Small intestine (tissue), 7 donors: ENCODE results near the gene MAS1L. TPM values are rescaled to one million over a fixed set of nuclear protein-coding genes. Genes with fewer than 3 reads are reported as not detected.

Experiments used
- DNase-seq, 2 donors: peaks; one replicate each; pipeline versions ENCODE4 v3.0.0 to v3.0.0-alpha.2; 2013
- FAIRE-seq: peaks from 2 replicates; lab custom pipeline; 2012; peaks lifted over from hg19 to GRCh38; lab: Jason Lieb, UNC
- H3K27ac ChIP-seq, 3 donors: one replicate each; pipeline ENCODE4 v1.5.1; 2013; ENCODE audit warnings: low read length in 2 of 3, mild to moderate bottlenecking in 2 of 3, control low read depth in 1 of 3, inconsistent platforms in 1 of 3, low read depth in 1 of 3, moderate library complexity in 1 of 3
- H3K27me3 ChIP-seq, 3 donors: one replicate each; pipeline ENCODE4 v1.6.1; 2013; ENCODE audit warnings: low read length in 3 of 3, inconsistent platforms in 1 of 3; ENCODE audit not compliant: control insufficient read depth in 3 of 3, insufficient read depth in 3 of 3
- H3K36me3 ChIP-seq, 3 donors: one replicate each; pipeline ENCODE4 v1.6.1; 2013; ENCODE audit warnings: low read length in 3 of 3, inconsistent platforms in 1 of 3, low read depth in 1 of 3, mild to moderate bottlenecking in 1 of 3, moderate library complexity in 1 of 3; ENCODE audit not compliant: control insufficient read depth in 3 of 3, insufficient read depth in 2 of 3
- H3K4me1 ChIP-seq, 3 donors: one replicate each; pipeline ENCODE4 v1.6.1; 2013; ENCODE audit warnings: low read length in 2 of 3, inconsistent platforms in 1 of 3, low read depth in 1 of 3, mild to moderate bottlenecking in 1 of 3, moderate library complexity in 1 of 3; ENCODE audit not compliant: control insufficient read depth in 3 of 3, insufficient read depth in 2 of 3
- H3K4me3 ChIP-seq, 3 donors: one replicate each; pipeline ENCODE4 v1.5.1; 2013; ENCODE audit warnings: low read length in 3 of 3, control low read depth in 1 of 3, inconsistent platforms in 1 of 3, low read depth in 1 of 3, mild to moderate bottlenecking in 1 of 3, moderate library complexity in 1 of 3
- H3K9me3 ChIP-seq, 2 donors: one replicate each; pipeline ENCODE4 v1.6.1; 2013; ENCODE audit warnings: low read depth in 1 of 2, low read length in 1 of 2; ENCODE audit not compliant: control insufficient read depth in 2 of 2, insufficient read depth in 1 of 2
- WGBS, 3 donors: extraction: QIAGEN DNeasy Blood & Tissue Kit; methylation state at CpG; one replicate each; pipeline ENCODE4 v1.1.7; 2013; 5-methylcytosine and 5-hydroxymethylcytosine counted together
- polyA plus RNA-seq, 4 donors: library from polyadenylated mRNA; stranded (reverse) in 3 of 4; unstranded in 1 of 4; fragments of 200-250 nt in 3 of 4; fragments of 120-200 nt in 1 of 4; gene quantifications; one replicate each; pipeline versions ENCODE4 v1.2.1 to v1.2.3, GENCODE V29; 2013
- donor health status: healthy with polysubstance abuse.
- donor health status: control.
- donor health status: control.
- donor health status: Bipolar disorder and iron deficiency.
- donor health status: healthy.

The MAS1L gene
- polyA plus RNA-seq, 4 donors: not detected

GRCh38 chr6:29517728-29518440 is 30.1 kb upstream of the MAS1L start:
- H3K4me3 ChIP-seq: no peak overlapping the region
- 69 to 80% (median 75%) methylated on average over 7 of the region's 7 CpGs for WGBS, 3 donors
- no peaks in the 10 kb centered on the region for H3K4me1 ChIP-seq
- DNase-seq (no peak), FAIRE-seq (no peak)
- no peaks in the 10 kb centered on the region for H3K36me3 ChIP-seq
- H3K9me3 ChIP-seq: no peaks in the 10 kb centered on the region
- no peak overlapping the region for H3K27ac ChIP-seq
- peaks cover 0 to 3% (median 0%) of the 10 kb centered on the region in 3 donors for H3K27me3 ChIP-seq

GRCh38 chr6:29517245-29517644 is 29.5 kb upstream of the MAS1L start:
- Histone ChIP-seq H3K4me3 (no peak overlapping the region), H3K9me3 (no peaks in the 10 kb centered on the region), H3K27ac (no peak overlapping the region), H3K36me3 (no peaks in the 10 kb centered on the region), H3K4me1 (no peaks in the 10 kb centered on the region), H3K27me3 (peaks cover 0 to 3% (median 0%) of the 10 kb centered on the region in 3 donors)
- DNase-seq (no peak), FAIRE-seq (no peak)
- WGBS, 3 donors: 70 to 90% (median 87%) methylated on average over 1 of the region's 1 CpG

GRCh38 chr6:29516108-29516507 is 28.4 kb upstream of the MAS1L start:
- Histone ChIP-seq H3K27me3 (peaks cover 0 to 3% (median 0%) of the 10 kb centered on the region in 3 donors), H3K4me3 (no peak overlapping the region), H3K4me1 (no peaks in the 10 kb centered on the region), H3K9me3 (no peaks in the 10 kb centered on the region), H3K36me3 (no peaks in the 10 kb centered on the region), H3K27ac (no peak overlapping the region)
- no peak for FAIRE-seq
- 61 to 74% (median 61%) methylated on average over 6 of the region's 6 CpGs for WGBS, 3 donors
- no peak for DNase-seq

GRCh38 chr6:29510746-29511300 is 23.1 kb upstream of the MAS1L start:
- DNase-seq: no peak
- Histone ChIP-seq H3K9me3 (no peaks in the 10 kb centered on the region), H3K27me3 (no peaks in the 10 kb centered on the region), H3K27ac (no peak overlapping the region), H3K4me1 (no peaks in the 10 kb centered on the region), H3K4me3 (no peak overlapping the region), H3K36me3 (no peaks in the 10 kb centered on the region)
- WGBS, 3 donors: 72 to 80% (median 76%) methylated on average over 2 of the region's 2 CpGs
- FAIRE-seq: no peak

- no peak overlapping the region for H3K27ac ChIP-seq
- no peaks in the 10 kb centered on the region for H3K36me3 ChIP-seq
- DNase-seq (no peak), FAIRE-seq (no peak)
- H3K27me3 ChIP-seq: no peaks in the 10 kb centered on the region
- H3K9me3 ChIP-seq: no peaks in the 10 kb centered on the region
- no peaks in the 10 kb centered on the region for H3K4me1 ChIP-seq
- H3K4me3 ChIP-seq: no peak overlapping the region
- 40 to 49% (median 43%) methylated on average over 4 of the region's 4 CpGs for WGBS, 3 donors
These were observed 22.4 kb upstream of the MAS1L start for GRCh38 chr6:29510202-29510601.

- WGBS, 3 donors: 65 to 80% (median 75%) methylated on average over 9 of the region's 9 CpGs
- H3K4me3 ChIP-seq: no peak overlapping the region
- no peaks in the 10 kb centered on the region for H3K36me3 ChIP-seq
- FAIRE-seq (no peak), DNase-seq (no peak)
- H3K9me3 ChIP-seq: no peaks in the 10 kb centered on the region
- H3K27me3 ChIP-seq: no peaks in the 10 kb centered on the region
- H3K27ac ChIP-seq: no peak overlapping the region
- H3K4me1 ChIP-seq: no peaks in the 10 kb centered on the region
These were observed 22.0 kb upstream of the MAS1L start for GRCh38 chr6:29509711-29510110.

- Histone ChIP-seq H3K27ac (no peak overlapping the region), H3K36me3 (no peaks in the 10 kb centered on the region), H3K4me1 (no peaks in the 10 kb centered on the region), H3K9me3 (no peaks in the 10 kb centered on the region), H3K4me3 (no peak overlapping the region), H3K27me3 (no peaks in the 10 kb centered on the region)
- WGBS, 3 donors: 65 to 73% (median 68%) methylated on average over 6 of the region's 6 CpGs
- FAIRE-seq (no peak), DNase-seq (no peak)
These were observed 21.5 kb upstream of the MAS1L start for GRCh38 chr6:29509239-29509638.

GRCh38 chr6:29507319-29507718 is 19.6 kb upstream of the MAS1L start:
- FAIRE-seq (no peak), DNase-seq (no peak)
- Histone ChIP-seq H3K27ac (no peak overlapping the region), H3K9me3 (no peaks in the 10 kb centered on the region), H3K36me3 (no peaks in the 10 kb centered on the region), H3K27me3 (no peaks in the 10 kb centered on the region), H3K4me3 (no peak overlapping the region), H3K4me1 (no peaks in the 10 kb centered on the region)
- WGBS, 3 donors: 74 to 77% (median 75%) methylated on average over 5 of the region's 5 CpGs
